Activated CD8-positive, alpha-beta T cell treated with anti-CD3 and anti-CD28 coated beads, Interleukin-2, amount 10 ng/mL, durations not matched to agents 7 days and 5 days (primary cell): ENCODE results near the gene SLC16A5. TPM values are rescaled to one million over a fixed set of nuclear protein-coding genes. Genes with fewer than 3 reads are reported as not detected.

Experiments used
- ATAC-seq: fragments of 150-1000 bp; cut with Tn5 transposase; one replicate; pipeline ENCODE4 v1.10.0; 2021; ENCODE audit warnings: moderate library complexity
- CTCF ChIA-PET: fragments of 350-600 bp; sonication (Branson Sonifier 250); formaldehyde crosslinking; loops from one replicate; lab custom pipeline; 2021; ENCODE audit warnings: antibody characterized with exemption; lab: Charles Lee
- POLR2A ChIA-PET: fragments of 350-600 bp; sonication (Branson Sonifier 250); formaldehyde crosslinking; loops from one replicate; lab custom pipeline; 2021; ENCODE audit warnings: antibody characterized with exemption; lab: Charles Lee
- DNase-seq: peaks from one replicate; pipeline ENCODE4 v3.0.0-alpha.2; 2020
- H3K27ac Mint-ChIP-seq: one replicate; pipeline ENCODE4 v1.8.0; 2021; ENCODE audit warnings: mild to moderate bottlenecking, mixed read lengths
- H3K27me3 Mint-ChIP-seq: one replicate; pipeline ENCODE4 v1.8.0; 2021; ENCODE audit warnings: low read depth, mixed read lengths
- H3K36me3 Mint-ChIP-seq: one replicate; pipeline ENCODE4 v1.8.0; 2021; ENCODE audit warnings: low read depth, mixed read lengths
- H3K4me1 Mint-ChIP-seq: one replicate; pipeline ENCODE4 v1.8.0; 2021; ENCODE audit warnings: low read depth, mixed read lengths
- H3K4me3 Mint-ChIP-seq: one replicate; pipeline ENCODE4 v1.8.0; 2021; ENCODE audit warnings: mild to moderate bottlenecking, mixed read lengths
- H3K9me3 Mint-ChIP-seq: one replicate; pipeline ENCODE4 v1.8.0; 2022; ENCODE audit warnings: mixed read lengths; ENCODE audit not compliant: insufficient read depth
- total RNA-seq, 2 experiments: library from RNA; stranded (reverse); gene quantifications; one replicate each; pipeline ENCODE4 v1.2.3, GENCODE V29; 2021

SLC16A5 gene
- total RNA-seq, 2 experiments from 2014 or later: 4.6 to 5.4 TPM

DNA sequence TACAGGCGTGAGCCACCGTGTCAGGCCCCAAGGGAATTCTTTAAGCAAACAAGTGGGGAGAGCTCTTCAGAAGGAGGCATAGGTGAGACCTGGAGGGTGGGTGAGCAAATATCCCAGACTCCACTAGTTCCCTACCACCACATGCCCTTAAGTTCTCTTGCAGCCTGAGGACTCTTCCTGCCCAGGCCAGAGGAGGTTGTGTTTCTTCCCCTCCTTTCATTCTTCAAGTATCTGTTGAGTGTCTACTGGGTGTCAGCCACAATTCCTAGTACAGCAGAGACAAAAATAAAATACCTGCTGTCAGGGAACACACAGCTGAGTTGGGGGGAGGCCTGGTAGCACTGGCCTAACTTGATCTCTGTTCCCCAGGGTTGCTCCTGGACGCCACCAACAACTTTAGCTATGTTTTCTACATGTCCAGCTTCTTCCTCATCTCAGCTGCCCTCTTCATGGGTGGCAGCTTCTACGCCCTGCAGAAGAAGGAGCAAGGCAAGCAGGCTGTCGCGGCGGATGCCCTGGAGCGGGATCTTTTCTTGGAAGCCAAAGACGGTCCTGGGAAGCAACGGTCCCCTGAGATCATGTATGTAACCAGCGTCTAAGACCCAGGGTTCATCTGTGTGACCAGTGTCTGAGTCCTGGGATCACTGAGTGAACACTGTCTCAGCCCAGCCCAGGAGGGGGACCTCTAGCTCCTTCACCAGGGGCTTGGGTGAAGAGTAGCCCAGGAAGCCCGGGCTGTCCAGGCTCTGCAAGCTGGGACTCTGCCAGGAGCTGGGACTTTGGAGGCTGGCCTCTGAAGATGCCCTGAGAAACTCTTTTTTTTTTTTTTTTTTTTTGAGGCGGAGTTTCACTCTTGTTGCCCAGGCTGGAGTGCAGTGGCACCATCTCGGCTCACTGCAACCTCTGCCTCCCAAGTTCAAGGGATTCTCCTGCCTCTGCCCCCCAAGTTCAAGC, 16.1 kb downstream of the SLC16A5 start:
- Mint-ChIP-seq H3K4me1 (peaks cover 11% of the 10 kb centered on the region), H3K9me3 (no peaks in the 10 kb centered on the region), H3K4me3 (no peak overlapping the region), H3K27me3 (no peaks in the 10 kb centered on the region), H3K36me3 (no peaks in the 10 kb centered on the region), H3K27ac (no peak overlapping the region)
- DNase-seq: no peak
- POLR2A ChIA-PET: interaction anchor here (1.4 to 1.7 kb wide), 2 partner anchors 10 kb away, joined by 3 to 7 read pairs; no protein-coding TSS in a partner anchor
- CTCF ChIA-PET: interaction anchor here (1.1 to 4.0 kb wide), 5 partner anchors 10 to 142 kb away, joined by 3 to 18 read pairs (median 5); no protein-coding TSS in a partner anchor
- ATAC-seq: no peak

DNA sequence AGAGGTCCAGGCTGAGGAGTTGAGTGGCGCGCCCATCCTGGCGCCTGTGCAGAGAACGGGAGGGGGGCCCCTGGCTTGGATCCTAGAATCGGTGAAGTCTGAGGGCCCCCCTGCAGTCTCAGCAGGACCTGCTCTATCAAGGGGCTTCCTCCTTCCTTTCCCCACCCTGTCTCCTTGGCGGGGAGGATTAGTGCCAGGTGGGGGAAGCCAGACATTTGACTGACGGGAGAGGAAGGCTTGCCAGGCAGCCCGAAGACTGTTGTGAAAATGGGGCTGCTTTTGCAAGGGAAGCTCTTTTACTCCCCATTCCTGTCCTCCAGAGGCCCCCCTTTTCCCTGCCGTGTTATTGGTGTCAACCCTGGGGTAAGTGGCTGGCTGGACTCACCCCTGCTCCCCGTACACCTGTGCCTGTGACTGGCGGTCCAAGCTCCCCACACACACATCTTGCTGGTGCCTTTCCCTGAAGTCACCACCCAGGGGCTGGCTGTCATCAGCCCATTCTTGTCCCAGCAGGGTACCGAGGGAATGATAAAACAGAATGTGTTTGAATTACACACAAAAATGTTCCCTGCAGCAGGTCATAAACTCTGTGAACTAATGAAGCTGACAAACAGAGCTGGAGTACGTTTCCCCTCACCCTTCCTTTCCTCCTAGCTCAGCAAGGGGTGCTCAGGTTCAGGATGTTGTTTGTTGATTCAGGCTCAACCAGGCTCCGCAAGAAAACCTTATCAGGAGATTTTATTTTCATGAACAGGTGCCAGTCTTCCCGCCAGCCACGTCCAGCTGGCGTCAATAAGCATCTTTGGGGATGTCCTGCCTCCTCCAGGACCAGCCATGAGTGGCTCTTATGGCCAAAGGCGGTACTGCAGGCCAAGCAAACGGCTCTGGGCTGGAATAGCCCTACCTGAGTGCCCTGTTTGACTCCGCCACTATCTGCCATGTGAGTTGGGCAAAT, 17.6 kb downstream of the SLC16A5 start:
- POLR2A ChIA-PET: interaction anchor here (1.7 kb wide), 1 partner anchor 9 kb away, joined by 7 read pairs; no protein-coding TSS in a partner anchor
- DNase-seq (peak; percentile 43), ATAC-seq (no peak)
- CTCF ChIA-PET: interaction anchor here (0.8 to 3.8 kb wide), 17 partner anchors 8 to 143 kb away, joined by 3 to 14 read pairs (median 4); partner anchors contain the start of gene SLC16A5
- Mint-ChIP-seq H3K36me3 (no peaks in the 10 kb centered on the region), H3K4me1 (peaks cover 18% of the 10 kb centered on the region), H3K27me3 (no peaks in the 10 kb centered on the region), H3K9me3 (no peaks in the 10 kb centered on the region), H3K27ac (no peak overlapping the region), H3K4me3 (no peak overlapping the region)

DNA sequence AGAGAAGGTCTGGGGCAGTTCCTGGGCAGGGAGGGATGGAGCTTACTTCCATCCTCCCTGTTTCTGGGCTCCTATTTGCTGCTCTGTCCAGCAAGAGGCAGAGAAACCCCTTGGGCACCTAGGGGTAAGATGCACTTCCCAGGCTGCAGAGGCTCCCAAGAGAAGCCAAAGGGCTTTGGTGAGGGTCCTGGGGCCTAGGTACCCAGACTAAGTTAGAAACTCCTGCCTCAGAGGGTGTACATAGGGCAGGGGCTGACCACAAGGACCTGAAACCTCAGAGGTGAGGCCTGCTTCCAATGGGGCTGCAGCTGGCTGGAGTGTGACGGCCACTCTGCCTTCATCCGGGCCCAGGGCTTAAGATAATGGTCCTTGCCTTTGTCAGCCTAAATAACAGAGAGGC, 20.4 kb downstream of the SLC16A5 start:
- no peak for ATAC-seq
- Mint-ChIP-seq H3K27ac (no peak overlapping the region), H3K9me3 (no peaks in the 10 kb centered on the region), H3K27me3 (no peaks in the 10 kb centered on the region), H3K4me3 (peak overlapping the region; percentile 92), H3K36me3 (peaks cover 11% of the 10 kb centered on the region), H3K4me1 (peaks cover 36% of the 10 kb centered on the region)
- CTCF ChIA-PET: interaction anchor here (0.7 kb wide), 1 partner anchor 146 kb away, joined by 3 read pairs; no protein-coding TSS in a partner anchor
- POLR2A ChIA-PET: no interaction called here
- no peak for DNase-seq

DNA sequence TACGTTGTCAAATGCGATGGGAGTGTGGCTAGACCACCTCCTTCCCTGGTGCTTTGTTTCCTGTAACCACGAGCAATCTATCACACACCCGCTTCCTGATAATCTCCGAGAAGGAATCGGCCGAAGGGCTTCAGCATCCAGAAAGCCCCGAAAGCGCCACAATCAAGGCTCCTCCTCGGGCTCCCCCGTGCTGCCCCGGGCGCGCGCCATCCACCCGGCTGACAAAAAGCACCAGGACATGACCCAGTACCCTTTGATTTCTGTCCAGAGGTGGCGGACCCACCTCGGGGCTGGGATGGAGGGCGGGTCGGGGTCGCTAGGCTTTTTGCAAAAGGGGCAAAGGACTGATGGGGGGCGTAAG, 21.3 kb downstream of the SLC16A5 start:
- ChIA-PET CTCF (interaction anchor here (0.8 to 8.9 kb wide), 4 partner anchors 23 to 148 kb away, joined by 4 to 210 read pairs (median 64); partner anchors contain the start of gene NT5C), POLR2A (interaction anchor here (0.7 to 2.5 kb wide), 7 partner anchors 15 to 100 kb away, joined by 3 to 10 read pairs (median 4); partner anchors contain the start of genes NT5C and SLC16A5)
- Mint-ChIP-seq H3K9me3 (no peaks in the 10 kb centered on the region), H3K36me3 (peaks cover 12% of the 10 kb centered on the region), H3K27ac (peak overlapping the region; percentile 41), H3K27me3 (no peaks in the 10 kb centered on the region), H3K4me3 (peak overlapping the region; percentile 92), H3K4me1 (peaks cover 42% of the 10 kb centered on the region)
- ATAC-seq (peak; percentile 13), DNase-seq (no peak)

DNA sequence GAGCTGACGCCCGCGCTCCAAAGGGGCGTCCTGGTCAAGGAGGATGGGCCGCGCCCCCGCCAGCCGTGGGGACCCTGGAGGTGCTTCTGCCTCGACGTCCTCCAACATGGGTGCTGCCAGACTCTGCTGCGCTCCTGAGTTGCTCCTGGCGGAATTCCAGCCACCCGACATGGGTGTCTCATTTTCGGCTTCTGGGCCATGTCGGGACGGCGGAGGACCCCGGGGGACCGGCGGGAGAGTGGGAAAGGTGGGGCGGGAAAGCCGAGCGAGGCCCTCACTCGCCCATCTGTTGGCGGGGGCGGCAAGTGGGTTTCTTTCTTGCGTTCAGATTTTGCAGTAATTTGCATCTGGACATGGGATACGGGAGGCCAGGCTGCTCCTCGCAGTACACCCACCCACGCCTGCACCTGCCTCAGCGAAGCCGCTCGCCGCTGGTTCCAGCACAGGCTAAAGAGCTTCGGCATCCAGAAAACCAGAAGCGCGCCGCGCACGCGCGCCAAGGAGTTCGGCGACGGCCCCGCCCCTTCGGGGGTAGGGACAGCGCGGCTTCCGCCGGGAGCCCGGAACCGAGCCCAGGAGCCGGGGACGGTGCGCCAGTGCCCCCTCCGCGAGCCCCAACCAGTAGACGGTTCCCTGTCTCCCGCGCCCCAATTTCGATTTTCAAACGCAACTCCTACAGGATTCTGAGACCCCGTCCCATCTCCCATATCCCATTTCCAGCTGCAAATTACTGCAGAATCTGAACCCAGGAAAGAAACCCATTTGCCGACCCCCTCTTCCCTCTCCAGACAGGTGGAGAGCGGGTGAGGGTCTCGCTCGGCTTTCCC, 21.9 kb downstream of the SLC16A5 start, which contains the start of gene ARMC7:
TSS of gene ARMC7 (plus strand) at position 563 of the 827 bp plus-strand sequence. CDS start 320 bp downstream, outside the sequence.
- CTCF ChIA-PET: interaction anchor here (0.8 to 8.9 kb wide), 5 partner anchors 22 to 148 kb away, joined by 3 to 210 read pairs (median 14); partner anchors contain the start of gene NT5C
- Mint-ChIP-seq H3K4me1 (peaks cover 48% of the 10 kb centered on the region), H3K4me3 (peak within 1 kb of the TSS; percentile 92), H3K36me3 (peaks cover 15% of the 10 kb centered on the region), H3K27me3 (no peaks in the 10 kb centered on the region), H3K9me3 (no peaks in the 10 kb centered on the region), H3K27ac (peak within 1 kb of the TSS; percentile 87)
- ATAC-seq (peak; percentile 86), DNase-seq (peak; percentile 92)
- POLR2A ChIA-PET: interaction anchor here (0.7 to 2.5 kb wide), 10 partner anchors 14 to 161 kb away, joined by 3 to 10 read pairs (median 4); partner anchors contain the start of genes MIF4GD, NT5C, NUP85 and SLC16A5

DNA sequence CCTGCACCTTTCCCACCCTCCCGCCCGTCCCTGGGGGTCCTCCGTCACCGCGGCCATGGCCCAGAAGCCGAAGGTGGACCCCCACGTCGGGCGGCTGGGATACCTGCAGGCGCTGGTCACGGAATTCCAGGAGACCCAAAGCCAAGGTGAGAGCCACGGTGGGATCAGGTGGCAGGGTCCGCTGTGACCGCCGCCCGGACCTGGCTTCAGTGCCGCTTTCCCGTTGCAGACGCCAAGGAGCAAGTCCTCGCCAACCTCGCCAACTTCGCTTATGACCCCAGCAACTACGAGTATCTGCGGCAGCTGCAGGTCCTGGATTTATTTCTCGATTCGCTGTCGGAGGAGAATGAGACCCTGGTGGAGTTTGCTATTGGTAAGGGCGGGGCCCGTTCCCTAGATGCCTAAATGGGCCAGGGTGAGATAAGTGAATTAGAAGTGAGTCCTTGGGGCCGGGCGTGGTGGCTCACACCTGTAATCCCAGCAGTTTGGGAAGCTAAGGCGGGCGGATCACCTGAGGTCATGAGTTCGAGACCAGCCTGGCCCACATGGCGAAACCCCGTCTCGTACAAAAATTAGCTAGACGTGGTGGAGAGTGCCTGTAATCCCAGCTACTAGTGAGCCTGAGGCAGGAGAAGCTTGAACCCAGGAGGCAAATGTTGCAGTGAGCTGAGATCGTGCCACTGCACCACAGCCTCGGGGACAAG, 22.6 kb downstream of the SLC16A5 start:
- ChIA-PET POLR2A (interaction anchor here (0.8 to 2.5 kb wide), 7 partner anchors 13 to 160 kb away, joined by 3 to 10 read pairs (median 4); partner anchors contain the start of genes MIF4GD, NT5C, NUP85 and SLC16A5), CTCF (interaction anchor here (0.9 to 8.9 kb wide), 8 partner anchors 21 to 302 kb away, joined by 3 to 210 read pairs (median 11); partner anchors contain the start of genes MIF4GD and NT5C)
- DNase-seq: peak; percentile 41
- peak overlapping the region; percentile 92 for H3K4me3 Mint-ChIP-seq
- H3K36me3 Mint-ChIP-seq: peaks cover 20% of the 10 kb centered on the region
- no peak for ATAC-seq
- H3K27me3 Mint-ChIP-seq: no peaks in the 10 kb centered on the region
- H3K9me3 Mint-ChIP-seq: no peaks in the 10 kb centered on the region
- H3K27ac Mint-ChIP-seq: peak overlapping the region; percentile 84
- peaks cover 54% of the 10 kb centered on the region for H3K4me1 Mint-ChIP-seq

DNA sequence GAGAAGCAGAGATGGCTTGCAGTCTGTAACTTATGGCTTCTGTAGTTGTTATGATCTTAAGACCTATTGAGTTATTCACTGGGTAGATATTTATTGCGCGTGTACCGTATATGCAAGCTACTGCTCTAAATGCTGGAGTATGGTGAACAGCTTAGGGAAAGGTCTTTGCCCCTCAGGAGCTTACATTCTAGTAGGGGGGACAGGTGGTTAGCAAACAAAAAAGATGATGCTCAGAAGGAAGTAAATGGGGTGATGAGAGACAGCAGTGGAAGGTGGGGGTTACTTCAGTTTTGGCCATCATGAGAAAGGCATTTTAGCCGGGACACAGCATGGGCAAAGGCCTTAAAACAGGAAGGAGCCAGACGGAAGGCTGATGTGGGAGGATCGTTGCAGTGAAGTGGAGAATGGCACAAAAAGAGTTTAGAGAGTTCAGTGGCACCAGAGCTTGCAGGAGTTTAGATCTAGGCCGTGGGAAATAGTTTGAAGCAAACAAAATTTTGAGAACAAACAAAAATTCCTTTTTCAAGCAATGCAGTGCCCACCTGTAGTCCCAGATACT, 24.1 kb downstream of the SLC16A5 start:
- POLR2A ChIA-PET: interaction anchor here (0.6 to 2.5 kb wide), 4 partner anchors 13 to 60 kb away, joined by 3 to 10 read pairs (median 3); partner anchors contain the start of gene NT5C
- Mint-ChIP-seq H3K4me1 (peaks cover 51% of the 10 kb centered on the region), H3K36me3 (peaks cover 23% of the 10 kb centered on the region), H3K4me3 (peak overlapping the region; percentile 92), H3K27ac (peak overlapping the region; percentile 60), H3K27me3 (no peaks in the 10 kb centered on the region), H3K9me3 (no peaks in the 10 kb centered on the region)
- CTCF ChIA-PET: interaction anchor here (1.1 to 8.9 kb wide), 6 partner anchors 20 to 159 kb away, joined by 3 to 210 read pairs (median 71); partner anchors contain the start of genes GGA3, MIF4GD, MRPL58 and MRPS7
- ATAC-seq: no peak
- DNase-seq: no peak

DNA sequence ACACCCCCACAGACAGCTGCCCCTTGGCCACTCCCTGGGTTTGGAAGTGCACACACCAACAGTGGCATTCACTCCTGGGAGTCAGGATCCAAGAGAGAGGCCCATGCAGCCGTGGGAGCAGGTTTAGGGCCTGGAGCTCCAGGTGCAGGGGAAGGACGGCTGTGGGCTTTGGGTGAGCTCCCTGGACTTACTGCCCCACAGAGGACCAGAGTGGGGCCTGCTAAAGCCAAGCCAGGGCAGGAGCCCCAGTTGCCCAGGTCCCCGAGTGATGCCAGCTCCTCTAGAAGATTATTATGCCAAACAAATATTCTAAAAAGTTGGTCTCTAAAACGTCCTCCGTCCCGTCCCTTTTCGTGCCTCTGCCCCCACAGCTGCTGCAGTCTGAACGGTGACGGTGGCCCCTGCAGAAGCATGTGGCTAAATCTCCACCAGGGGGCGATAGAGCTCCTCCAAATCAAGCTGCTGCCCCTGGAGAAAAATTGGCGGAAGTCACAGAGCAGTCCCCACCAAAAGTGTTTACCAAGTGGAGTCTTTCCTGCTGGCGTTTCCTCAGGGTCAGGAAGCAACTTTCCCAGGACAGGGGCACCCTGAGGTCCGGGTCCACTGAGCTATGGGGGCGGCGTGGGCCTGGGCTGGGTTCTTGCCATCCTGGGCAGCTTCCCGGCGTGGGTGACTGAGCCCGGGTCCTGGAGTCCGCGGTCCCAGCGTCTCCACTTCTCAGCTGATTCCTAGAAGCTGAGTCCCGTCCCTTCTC, 26.2 kb downstream of the SLC16A5 start:
- H3K27me3 Mint-ChIP-seq: no peaks in the 10 kb centered on the region
- POLR2A ChIA-PET: interaction anchor here (0.7 to 3.0 kb wide), 22 partner anchors 9 to 298 kb away, joined by 3 to 28 read pairs (median 4); partner anchors contain the start of genes JPT1, MIF4GD, MRPL58 and NT5C
- peak overlapping the region; percentile 82 for H3K4me3 Mint-ChIP-seq
- CTCF ChIA-PET: interaction anchor here (0.7 to 8.9 kb wide), 77 partner anchors 8 to 519 kb away, joined by 3 to 210 read pairs (median 7); partner anchors contain the start of genes CDR2L, GGA3, HID1 and JPT1
- H3K9me3 Mint-ChIP-seq: no peaks in the 10 kb centered on the region
- peaks cover 45% of the 10 kb centered on the region for H3K4me1 Mint-ChIP-seq
- H3K27ac Mint-ChIP-seq: peak overlapping the region; percentile 88
- peaks cover 29% of the 10 kb centered on the region for H3K36me3 Mint-ChIP-seq
- DNase-seq (peak; percentile 96), ATAC-seq (peak; percentile 69)
